GM23338 (cell line): ENCODE results near the gene KLF7. TPM values are rescaled to one million over a fixed set of nuclear protein-coding genes. Genes with fewer than 3 reads are reported as not detected.
A peak's percentile ranks its signal among the peaks of the same experiment; 100 is the strongest.

Source experiments
- ATAC-seq: fragments of 200-7000 bp; cut with Tn5 transposase; 3 replicates; pipeline ENCODE4 v1.9.1; 2020
- DNase-seq: peaks from one replicate; pipeline ENCODE4 v3.0.0-alpha.2; 2015; ENCODE audit warnings: low spot score
- H2AFZ ChIP-seq: fragments of 200-600 bp; sonication (generic); 2 replicates; pipeline ENCODE4 v1.8.0; 2016; ENCODE audit warnings: antibody characterized with exemption, mild to moderate bottlenecking, moderate library complexity
- H3F3A ChIP-seq: fragments of 200-600 bp; sonication (generic); replicated peaks from 2 replicates; pipeline ENCODE4 v1.8.0; 2017; ENCODE audit warnings: antibody characterized with exemption, mixed run types, low read depth
- H3K27ac ChIP-seq: fragments of 200-600 bp; sonication (generic); 2 replicates; pipeline ENCODE4 v1.6.1; 2016; ENCODE audit warnings: low read depth
- H3K27me3 ChIP-seq: fragments of 200-600 bp; sonication (generic); 2 replicates; pipeline ENCODE4 v1.8.0; 2016; ENCODE audit warnings: mild to moderate bottlenecking, mixed run types, moderate library complexity; ENCODE audit not compliant: insufficient read depth
- H3K36me3 ChIP-seq: fragments of 200-600 bp; sonication (generic); 2 replicates; pipeline ENCODE4 v1.8.0; 2016; ENCODE audit warnings: mild to moderate bottlenecking; ENCODE audit not compliant: insufficient read depth
- H3K4me1 ChIP-seq: fragments of 200-600 bp; sonication (generic); 2 replicates; pipeline ENCODE4 v1.8.0; 2016; ENCODE audit warnings: mild to moderate bottlenecking, moderate library complexity; ENCODE audit not compliant: insufficient read depth
- H3K4me2 ChIP-seq: fragments of 200-600 bp; sonication (generic); 2 replicates; pipeline ENCODE4 v1.7.1; 2017; ENCODE audit warnings: mixed run types
- H3K4me3 ChIP-seq: fragments of 200-600 bp; sonication (generic); 2 replicates; pipeline ENCODE4 v1.6.1; 2016; ENCODE audit warnings: mixed run types
- H3K79me2 ChIP-seq: fragments of 200-600 bp; sonication (generic); replicated peaks from 2 replicates; pipeline ENCODE4 v1.8.0; 2017; ENCODE audit warnings: mild to moderate bottlenecking; ENCODE audit not compliant: insufficient read depth
- H3K9me2 ChIP-seq: fragments of 200-600 bp; sonication (generic); 2 replicates; pipeline ENCODE4 v1.8.0; 2017; ENCODE audit not compliant: insufficient read depth
- H4K20me1 ChIP-seq: fragments of 200-600 bp; sonication (generic); replicated peaks from 2 replicates; pipeline ENCODE4 v1.8.0; 2017; ENCODE audit warnings: mild to moderate bottlenecking; ENCODE audit not compliant: insufficient read depth
- H3K27ac Mint-ChIP-seq: 2 replicates; pipeline ENCODE4 v1.8.0; 2020; ENCODE audit warnings: inconsistent platforms, mild to moderate bottlenecking, moderate library complexity, mixed read lengths
- H3K27me3 Mint-ChIP-seq: 3 replicates; pipeline ENCODE4 v1.8.0; 2022; ENCODE audit warnings: low read depth, mild to moderate bottlenecking, moderate library complexity, mixed read lengths, inconsistent platforms; ENCODE audit not compliant: insufficient read depth, poor library complexity
- H3K36me3 Mint-ChIP-seq: 3 replicates; pipeline ENCODE4 v1.8.0; 2021; ENCODE audit warnings: low read depth, mild to moderate bottlenecking, inconsistent platforms, moderate library complexity, mixed read lengths
- H3K4me1 Mint-ChIP-seq: 3 replicates; pipeline ENCODE4 v1.8.0; 2020; ENCODE audit warnings: mild to moderate bottlenecking, inconsistent platforms, mixed read lengths
- H3K4me3 Mint-ChIP-seq: 3 replicates; pipeline ENCODE4 v1.8.0; 2021; ENCODE audit warnings: moderate library complexity, mild to moderate bottlenecking, inconsistent platforms, mixed read lengths
- H3K9me3 Mint-ChIP-seq: 3 replicates; pipeline ENCODE4 v1.8.0; 2020; ENCODE audit warnings: moderate library complexity, mild to moderate bottlenecking, inconsistent platforms, mixed read lengths
- EZH2 ChIP-seq: fragments of 200-600 bp; sonication (generic); IDR thresholded peaks from one replicate; pipeline ENCODE4 v1.8.0; 2017; ENCODE audit warnings: antibody characterized with exemption, mild to moderate bottlenecking, low read depth; ENCODE audit not compliant: unreplicated experiment
- EZH2phosphoT487 ChIP-seq: fragments of 200-600 bp; sonication (generic); IDR thresholded peaks from one replicate; pipeline ENCODE4 v1.8.1; 2018; ENCODE audit warnings: antibody characterized with exemption; ENCODE audit not compliant: unreplicated experiment
- JUNB ChIP-seq: IDR thresholded peaks from one replicate; pipeline ENCODE4 v1.6.1; 2016; ENCODE audit warnings: antibody characterized with exemption; ENCODE audit not compliant: unreplicated experiment
- NANOG ChIP-seq: IDR thresholded peaks from 2 replicates; pipeline ENCODE4 v1.6.1; 2016; ENCODE audit warnings: antibody characterized with exemption, borderline replicate concordance
- ZNF114 ChIP-seq: fragments of 250-450 bp; sonication (Bioruptor Pico); IDR thresholded peaks from 2 replicates; pipeline ENCODE4 v1.5.0; 2020; ENCODE audit warnings: mild to moderate bottlenecking, moderate library complexity
- ZNF331 ChIP-seq: fragments of 250-450 bp; sonication (Bioruptor Pico); IDR thresholded peaks from 2 replicates; pipeline ENCODE4 v1.5.0; 2020; ENCODE audit warnings: low read depth, mild to moderate bottlenecking, moderate library complexity
- ZNF462 ChIP-seq: fragments of 250-450 bp; sonication (Bioruptor Pico); IDR thresholded peaks from 2 replicates; pipeline ENCODE4 v1.5.0; 2020; ENCODE audit warnings: mild to moderate bottlenecking, moderate library complexity
- polyA plus RNA-seq: library from polyadenylated mRNA; unstranded; fragments of >200 nt; fragmentation: Nextera tagmentation; extraction: Ambion mirVana; gene quantifications from 2 replicates; pipeline ENCODE4 v1.2.1, GENCODE V29; 2016
- total RNA-seq: library from RNA; depleted of rRNA; stranded (reverse); fragments of >200 nt; shearing (Covaris generic); gene quantifications from 2 replicates; pipeline ENCODE4 v1.2.3, GENCODE V29; 2014
- TF ChIP-seq, protein P1 (sequence below), 2 experiments: fragments of 200-600 bp in 1 of 2; sonication (generic) in 1 of 2; conservative IDR thresholded peaks; 2 replicates each; pipeline versions ENCODE4 v1.5.1 to v1.6.1; 2016 to 2017; ENCODE audit warnings: antibody characterized with exemption in 2 of 2, low read depth in 2 of 2, mild to moderate bottlenecking in 2 of 2, moderate library complexity in 1 of 2

KLF7 gene
- total and polyA plus RNA-seq, 2 experiments from 2014 or later: 5.7 to 15.4 TPM

DNA sequence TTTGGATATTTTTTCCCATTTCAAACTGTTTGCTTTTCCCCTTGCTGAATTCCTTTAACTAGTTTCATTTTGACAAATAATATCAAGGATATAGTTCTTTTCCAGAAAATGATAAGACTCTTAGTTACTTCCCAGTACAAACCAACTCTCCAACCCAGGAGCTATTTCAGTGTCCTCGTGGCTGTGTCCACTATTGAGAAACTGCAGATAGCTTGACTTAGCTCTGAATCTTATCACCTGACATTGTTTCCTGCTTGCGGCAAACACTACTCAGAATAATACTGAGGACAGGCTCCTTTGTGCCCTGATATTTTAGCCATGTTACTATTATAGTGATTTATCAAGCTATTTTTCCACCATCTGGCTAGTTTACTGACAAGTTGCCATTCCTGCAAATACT lies 74.6 kb downstream of the KLF7 start:
- ATAC-seq (no peak), DNase-seq (no peak)
- Histone ChIP-seq H3K79me2 (peaks cover 29% of the 10 kb centered on the region), H3F3A (no peaks in the 10 kb centered on the region), H3K4me2 (no peak overlapping the region), H2AFZ (no peak overlapping the region), H3K4me3 (no peak overlapping the region), H3K4me1 (peaks cover 53% of the 10 kb centered on the region), H3K27me3 (no peaks in the 10 kb centered on the region), H4K20me1 (no peaks in the 10 kb centered on the region), H3K27ac (no peak overlapping the region), H3K9me2 (no peaks in the 10 kb centered on the region), H3K36me3 (no peaks in the 10 kb centered on the region)
- peaks cover 4% of the 10 kb centered on the region for H3K27me3 Mint-ChIP-seq
- H3K4me1 Mint-ChIP-seq: peaks cover 62% of the 10 kb centered on the region
- no peak overlapping the region for H3K4me3 Mint-ChIP-seq
- H3K9me3 Mint-ChIP-seq: no peaks in the 10 kb centered on the region
- H3K36me3 Mint-ChIP-seq: peaks cover 5% of the 10 kb centered on the region; the same call in 1 of the 3 replicates
- peak overlapping the region; percentile 52; the same call in 1 of the 2 replicates for H3K27ac Mint-ChIP-seq
- TF ChIP-seq JUNB (no peak), NANOG (no peak), EZH2phosphoT487 (no peak), EZH2 (no peak), ZNF462 (CRISPR knock-in tag) (no peak), ZNF114 (CRISPR knock-in tag) (no peak), ZNF331 (no peak)
- TF ChIP-seq, protein P1, sequence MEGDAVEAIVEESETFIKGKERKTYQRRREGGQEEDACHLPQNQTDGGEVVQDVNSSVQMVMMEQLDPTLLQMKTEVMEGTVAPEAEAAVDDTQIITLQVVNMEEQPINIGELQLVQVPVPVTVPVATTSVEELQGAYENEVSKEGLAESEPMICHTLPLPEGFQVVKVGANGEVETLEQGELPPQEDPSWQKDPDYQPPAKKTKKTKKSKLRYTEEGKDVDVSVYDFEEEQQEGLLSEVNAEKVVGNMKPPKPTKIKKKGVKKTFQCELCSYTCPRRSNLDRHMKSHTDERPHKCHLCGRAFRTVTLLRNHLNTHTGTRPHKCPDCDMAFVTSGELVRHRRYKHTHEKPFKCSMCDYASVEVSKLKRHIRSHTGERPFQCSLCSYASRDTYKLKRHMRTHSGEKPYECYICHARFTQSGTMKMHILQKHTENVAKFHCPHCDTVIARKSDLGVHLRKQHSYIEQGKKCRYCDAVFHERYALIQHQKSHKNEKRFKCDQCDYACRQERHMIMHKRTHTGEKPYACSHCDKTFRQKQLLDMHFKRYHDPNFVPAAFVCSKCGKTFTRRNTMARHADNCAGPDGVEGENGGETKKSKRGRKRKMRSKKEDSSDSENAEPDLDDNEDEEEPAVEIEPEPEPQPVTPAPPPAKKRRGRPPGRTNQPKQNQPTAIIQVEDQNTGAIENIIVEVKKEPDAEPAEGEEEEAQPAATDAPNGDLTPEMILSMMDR (conservative IDR thresholded peaks at IDR 0.05; ENCODE audit: low read depth in 2 of 2): no peak
